Activated CD8-positive, alpha-beta T cell treated with anti-CD3 and anti-CD28 coated beads for 36 hours (primary cell): ENCODE measurements around the gene BUD31. TPM values are rescaled to one million over a fixed set of nuclear protein-coding genes. Genes with fewer than 3 reads are reported as not detected.

ENCODE experiments used
- ATAC-seq: fragments of 200-7000 bp; cut with Tn5 transposase; one replicate; pipeline ENCODE4 v1.10.0; 2021; ENCODE audit warnings: mild to moderate bottlenecking, moderate library complexity
- CTCF ChIA-PET: fragments of 350-600 bp; sonication (Branson Sonifier 250); formaldehyde crosslinking; loops from one replicate; lab custom pipeline; 2021; ENCODE audit warnings: antibody characterized with exemption; lab: Charles Lee
- POLR2A ChIA-PET: fragments of 350-600 bp; sonication (Branson Sonifier 250); formaldehyde crosslinking; loops from one replicate; lab custom pipeline; 2021; ENCODE audit warnings: antibody characterized with exemption; lab: Charles Lee
- DNase-seq: peaks from one replicate; pipeline ENCODE4 v3.0.0-alpha.2; 2020
- H3K27ac Mint-ChIP-seq: one replicate; pipeline ENCODE4 v1.8.0; 2021; ENCODE audit warnings: mild to moderate bottlenecking, mixed read lengths
- H3K27me3 Mint-ChIP-seq: one replicate; pipeline ENCODE4 v1.8.0; 2021; ENCODE audit warnings: mixed read lengths
- H3K36me3 Mint-ChIP-seq: one replicate; pipeline ENCODE4 v1.8.0; 2021; ENCODE audit warnings: low read depth, mixed read lengths
- H3K4me1 Mint-ChIP-seq: one replicate; pipeline ENCODE4 v1.8.0; 2021; ENCODE audit warnings: low read depth, mixed read lengths
- H3K4me3 Mint-ChIP-seq: one replicate; pipeline ENCODE4 v1.8.0; 2021; ENCODE audit warnings: mild to moderate bottlenecking, moderate library complexity, mixed read lengths
- H3K9me3 Mint-ChIP-seq: one replicate; pipeline ENCODE4 v1.8.0; 2021; ENCODE audit warnings: mixed read lengths
- intact Hi-C: fragments of 100-400 bp; cut with micrococcal nuclease; formaldehyde crosslinking; loops from one replicate; pipeline ENCODE4 v1.10.0; 2022
- total RNA-seq, 2 experiments: library from RNA; stranded (reverse); gene quantifications; one replicate each; pipeline ENCODE4 v1.2.3, GENCODE V29; 2021
- TF ChIP-seq, protein P1 (sequence below): fragments of 200-600 bp; IDR thresholded peaks from one replicate; pipeline ENCODE4 v1.8.0; 2022; ENCODE audit warnings: antibody characterized with exemption, mild to moderate bottlenecking

BUD31 gene
- total RNA-seq, 2 experiments from 2014 or later, result 118 to 124 TPM

DNA sequence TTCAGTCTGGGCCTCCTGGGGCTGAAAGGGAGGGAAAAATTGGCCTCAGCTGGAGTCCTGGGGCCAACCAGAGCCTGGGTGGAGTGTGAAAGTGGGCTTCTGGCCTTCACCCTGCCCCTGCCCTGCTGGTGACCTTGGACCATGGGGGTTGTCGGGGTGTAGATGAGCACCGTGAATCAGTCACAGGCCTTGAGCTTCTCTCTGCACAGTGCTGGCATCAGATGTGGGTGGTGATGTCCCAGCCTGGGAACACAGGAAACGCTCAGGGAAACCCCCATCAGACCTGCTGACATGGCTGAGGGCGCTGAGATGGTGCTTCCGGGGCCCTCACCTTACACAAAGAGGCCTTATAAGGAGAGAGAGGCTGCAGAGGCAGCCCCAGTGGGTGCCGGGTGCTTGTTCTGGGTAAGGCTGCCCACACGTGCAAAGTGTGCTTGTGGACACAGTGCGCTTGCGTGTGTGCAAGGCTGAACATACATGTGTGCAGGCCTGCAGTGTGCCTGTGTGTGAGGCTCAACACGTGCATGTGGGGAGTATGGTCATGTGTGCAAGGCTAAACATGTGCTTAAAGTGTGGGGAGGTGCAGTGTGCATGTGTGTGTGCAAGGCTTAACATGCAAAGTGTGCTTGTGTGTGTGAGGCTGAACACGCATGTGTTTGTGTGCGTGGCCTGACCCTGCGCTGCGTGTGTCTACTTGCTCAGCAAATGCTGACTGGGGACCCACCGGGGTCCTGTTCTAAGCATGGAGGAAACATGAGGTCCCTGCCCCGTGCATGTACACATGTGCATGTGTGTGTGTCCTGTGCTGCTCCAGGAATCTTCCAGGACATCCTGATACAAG, 27.7 kb upstream of the BUD31 start:
- ATAC-seq, result peak; percentile 90
- H3K27ac Mint-ChIP-seq, result peak overlapping the region; percentile 93
- peaks cover 61% of the 10 kb centered on the region for H3K4me1 Mint-ChIP-seq
- H3K4me3 Mint-ChIP-seq, result peak overlapping the region; percentile 75
- ChIA-PET POLR2A (interaction anchor here (0.5 to 2.8 kb wide), 8 partner anchors 8 to 119 kb away, joined by 3 to 15 read pairs (median 4); partner anchors contain the start of genes BUD31, CPSF4, PDAP1 and PTCD1), CTCF (interaction anchor here (0.7 to 1.1 kb wide), 2 partner anchors 12 to 28 kb away, joined by 3 to 4 read pairs; partner anchors contain the start of genes BUD31 and PDAP1)
- no peaks in the 10 kb centered on the region for H3K9me3 Mint-ChIP-seq
- intact Hi-C loops, result no loop called here
- H3K36me3 Mint-ChIP-seq, result peaks cover 53% of the 10 kb centered on the region
- DNase-seq, result peak; percentile 97
- H3K27me3 Mint-ChIP-seq, result no peaks in the 10 kb centered on the region
- TF ChIP-seq, protein P1, sequence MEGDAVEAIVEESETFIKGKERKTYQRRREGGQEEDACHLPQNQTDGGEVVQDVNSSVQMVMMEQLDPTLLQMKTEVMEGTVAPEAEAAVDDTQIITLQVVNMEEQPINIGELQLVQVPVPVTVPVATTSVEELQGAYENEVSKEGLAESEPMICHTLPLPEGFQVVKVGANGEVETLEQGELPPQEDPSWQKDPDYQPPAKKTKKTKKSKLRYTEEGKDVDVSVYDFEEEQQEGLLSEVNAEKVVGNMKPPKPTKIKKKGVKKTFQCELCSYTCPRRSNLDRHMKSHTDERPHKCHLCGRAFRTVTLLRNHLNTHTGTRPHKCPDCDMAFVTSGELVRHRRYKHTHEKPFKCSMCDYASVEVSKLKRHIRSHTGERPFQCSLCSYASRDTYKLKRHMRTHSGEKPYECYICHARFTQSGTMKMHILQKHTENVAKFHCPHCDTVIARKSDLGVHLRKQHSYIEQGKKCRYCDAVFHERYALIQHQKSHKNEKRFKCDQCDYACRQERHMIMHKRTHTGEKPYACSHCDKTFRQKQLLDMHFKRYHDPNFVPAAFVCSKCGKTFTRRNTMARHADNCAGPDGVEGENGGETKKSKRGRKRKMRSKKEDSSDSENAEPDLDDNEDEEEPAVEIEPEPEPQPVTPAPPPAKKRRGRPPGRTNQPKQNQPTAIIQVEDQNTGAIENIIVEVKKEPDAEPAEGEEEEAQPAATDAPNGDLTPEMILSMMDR, result no peak

DNA sequence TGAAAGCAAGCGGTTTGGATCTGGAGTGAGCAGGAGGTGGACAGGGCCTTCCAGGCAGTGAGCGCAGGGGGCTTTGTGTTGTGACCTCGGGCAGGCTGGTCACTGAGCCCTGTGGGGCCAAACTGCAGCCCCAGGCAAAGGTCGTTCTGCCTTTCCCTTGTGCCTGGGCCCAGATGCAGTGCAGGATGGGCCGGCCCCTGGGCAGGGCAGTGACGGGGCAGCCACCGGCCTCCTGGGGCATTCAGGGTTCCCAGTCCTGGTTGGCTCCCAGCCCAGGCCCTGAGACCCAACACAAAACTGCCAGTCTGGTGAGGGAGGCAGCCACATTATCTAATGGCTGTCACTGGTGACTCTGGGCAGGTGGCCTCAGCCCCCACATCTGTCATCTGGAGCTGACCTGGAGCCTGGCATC, 27.1 kb upstream of the BUD31 start:
- intact Hi-C loops, result no loop called here
- Mint-ChIP-seq H3K27me3 (no peaks in the 10 kb centered on the region), H3K9me3 (no peaks in the 10 kb centered on the region), H3K4me3 (peak overlapping the region; percentile 75), H3K4me1 (peaks cover 65% of the 10 kb centered on the region), H3K27ac (peak overlapping the region; percentile 93), H3K36me3 (peaks cover 51% of the 10 kb centered on the region)
- ChIA-PET POLR2A (interaction anchor here (0.8 to 1.5 kb wide), 2 partner anchors 11 to 13 kb away, joined by 4 to 5 read pairs; no protein-coding TSS in a partner anchor), CTCF (no interaction called here)
- TF ChIP-seq, protein P1, result no peak
- no peak for ATAC-seq
- no peak for DNase-seq

DNA sequence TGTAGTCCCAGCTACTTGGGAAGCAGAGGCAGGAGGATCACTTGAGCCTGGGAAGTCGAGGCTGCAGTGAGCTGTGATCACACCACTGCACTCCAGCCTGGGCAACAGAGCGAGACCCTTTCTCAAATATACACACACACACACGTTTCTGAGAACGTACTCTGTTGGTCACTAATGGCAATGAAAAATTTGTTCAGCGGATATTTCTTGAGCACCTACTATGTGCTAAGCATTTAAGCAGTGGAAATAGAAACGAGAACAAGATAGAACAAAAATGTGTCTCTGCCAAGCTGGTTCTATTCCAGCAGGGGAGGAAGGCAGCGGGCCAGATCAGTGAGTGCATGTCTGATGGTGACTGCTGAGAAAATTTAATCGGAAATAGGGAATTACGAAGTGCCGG, 25.6 kb upstream of the BUD31 start:
- Mint-ChIP-seq H3K4me1 (peaks cover 56% of the 10 kb centered on the region), H3K9me3 (no peaks in the 10 kb centered on the region), H3K4me3 (no peak overlapping the region), H3K36me3 (peaks cover 52% of the 10 kb centered on the region), H3K27ac (peak overlapping the region; percentile 89), H3K27me3 (no peaks in the 10 kb centered on the region)
- ChIA-PET POLR2A (interaction anchor here (1.4 to 1.5 kb wide), 2 partner anchors 9 to 25 kb away, joined by 5 to 6 read pairs; partner anchors contain the start of gene PDAP1), CTCF (interaction anchor here (1.3 kb wide), 1 partner anchor 24 kb away, joined by 3 read pairs; no protein-coding TSS in a partner anchor)
- ATAC-seq (no peak), DNase-seq (no peak)
- TF ChIP-seq, protein P1, result no peak
- intact Hi-C loops, result no loop called here

DNA sequence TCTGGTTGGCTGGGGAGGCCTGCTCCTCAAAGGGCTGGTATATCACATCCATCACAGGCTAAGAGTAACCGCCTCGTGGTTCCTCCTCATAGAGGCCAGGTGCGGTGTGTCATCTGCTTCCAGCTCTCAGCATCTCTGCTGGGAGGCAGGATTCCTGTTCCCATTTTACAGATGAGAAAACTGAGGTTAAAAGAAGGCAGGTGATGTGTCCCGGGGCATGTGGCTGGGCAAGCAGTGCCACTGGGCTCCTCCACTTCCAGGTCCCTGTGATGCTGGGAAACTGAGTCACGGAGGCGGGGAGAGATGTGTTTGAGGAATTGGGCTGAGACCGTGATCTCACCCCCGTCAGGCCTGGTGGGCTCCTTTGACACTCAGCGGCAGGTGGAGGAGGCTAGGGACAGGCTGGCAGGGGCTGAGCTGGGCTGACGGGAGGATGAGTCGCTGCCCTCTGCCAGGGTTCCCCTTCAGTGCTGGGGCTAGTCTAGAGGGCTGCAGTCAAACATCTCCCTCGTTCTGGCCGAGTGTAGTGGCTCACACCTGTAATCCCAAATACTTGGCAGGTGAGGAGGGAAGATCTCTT, 24.9 kb upstream of the BUD31 start:
- H3K27me3 Mint-ChIP-seq, result no peaks in the 10 kb centered on the region
- H3K27ac Mint-ChIP-seq, result peak overlapping the region; percentile 89
- H3K4me3 Mint-ChIP-seq, result no peak overlapping the region
- peaks cover 55% of the 10 kb centered on the region for H3K36me3 Mint-ChIP-seq
- peaks cover 55% of the 10 kb centered on the region for H3K4me1 Mint-ChIP-seq
- intact Hi-C loops, result no loop called here
- CTCF ChIA-PET, result interaction anchor here (1.3 kb wide), 1 partner anchor 23 kb away, joined by 3 read pairs; no protein-coding TSS in a partner anchor
- ATAC-seq (no peak), DNase-seq (peak; percentile 42)
- POLR2A ChIA-PET, result interaction anchor here (0.6 to 1.4 kb wide), 2 partner anchors 10 to 24 kb away, joined by 3 to 6 read pairs; partner anchors contain the start of gene PDAP1
- TF ChIP-seq, protein P1, result no peak
- no peaks in the 10 kb centered on the region for H3K9me3 Mint-ChIP-seq
